Thyroid gland (tissue), 4 donors: Measurements from ENCODE around the gene SPON1. TPM values are rescaled to one million over a fixed set of nuclear protein-coding genes. Genes with fewer than 3 reads are reported as not detected.

ENCODE experiments used
- DNase-seq, 2 donors: peaks; one replicate each; pipeline ENCODE4 v3.0.0-alpha.2; 2019
- H3K27ac ChIP-seq, 3 donors: fragments of 200-600 bp; sonication (generic); 1 replicate in 2 of 3; 2 replicates in 1 of 3; pipeline ENCODE4 v1.5.1; 2016 to 2019; ENCODE audit warnings: mild to moderate bottlenecking in 1 of 3, moderate library complexity in 1 of 3
- H3K27me3 ChIP-seq: fragments of 200-600 bp; sonication (generic); one replicate; pipeline ENCODE4 v1.5.1; 2019
- H3K36me3 ChIP-seq, 2 donors: fragments of 200-600 bp; sonication (generic); one replicate each; pipeline ENCODE4 v1.5.1; 2016 to 2019
- H3K4me1 ChIP-seq, 2 donors: fragments of 200-600 bp; sonication (generic); one replicate each; pipeline ENCODE4 v1.5.1; 2017 to 2019
- H3K4me3 ChIP-seq, 3 donors: fragments of 200-600 bp; sonication (generic); replicated peaks in 1 of 3; 1 replicate in 2 of 3; 2 replicates in 1 of 3; pipeline ENCODE4 v1.5.1; 2016; ENCODE audit warnings: mild to moderate bottlenecking in 1 of 3
- H3K9me3 ChIP-seq: fragments of 200-600 bp; sonication (generic); one replicate; pipeline ENCODE4 v1.5.1; 2017
- CTCF ChIP-seq, 6 experiments: fragments of 200-600 bp in 3 of 6; fragments of 450-650 bp in 3 of 6; sonication (generic) in 3 of 6; IDR thresholded peaks; one replicate each; pipeline ENCODE4 v1.5.1; 2016 to 2019; ENCODE audit warnings: antibody characterized with exemption in 6 of 6, mild to moderate bottlenecking in 2 of 6, inconsistent platforms in 1 of 6, moderate library complexity in 1 of 6
- POLR2A ChIP-seq, 2 donors: fragments of 450-650 bp; IDR thresholded peaks; one replicate each; pipeline ENCODE4 v1.6.1; 2017; ENCODE audit warnings: antibody characterized with exemption in 2 of 2, mild to moderate bottlenecking in 2 of 2, moderate library complexity in 1 of 2
- WGBS, 2 donors: methylation state at CpG; one replicate each; pipeline ENCODE4 v1.1.5; 2017; 5-methylcytosine and 5-hydroxymethylcytosine counted together
- intact Hi-C: fragments of 100-400 bp; cut with DNase I; formaldehyde crosslinking; loops from one replicate; pipeline ENCODE4 v1.15.1; 2023
- total RNA-seq, 4 donors: library from RNA; depleted of rRNA; stranded (reverse); fragments of >200 nt; gene quantifications; one replicate each; pipeline ENCODE4 v1.2.3, GENCODE V29; 2016

The SPON1 gene
- total RNA-seq, 4 donors from 2014 or later = 7.3 to 14.9 (median 10.9) TPM

GRCh38 chr11:14045417-14045816 is 82.9 kb downstream of the SPON1 start:
- TF ChIP-seq CTCF (IDR thresholded peaks at IDR 0.05) = no peak
- no peak for TF ChIP-seq POLR2A (IDR thresholded peaks at IDR 0.05)
- Histone ChIP-seq H3K4me1 (no peaks in the 10 kb centered on the region), H3K36me3 (no peaks in the 10 kb centered on the region), H3K27ac (no peak overlapping the region), H3K9me3 (no peaks in the 10 kb centered on the region), H3K27me3 (no peaks in the 10 kb centered on the region), H3K4me3 (no peak overlapping the region)
- intact Hi-C loops = no loop called here
- DNase-seq = no peak
- WGBS, 2 donors = 95 to 98% methylated on average over 2 of the region's 2 CpGs

GRCh38 chr11:14052198-14052597 is 89.7 kb downstream of the SPON1 start:
- no peak for DNase-seq
- intact Hi-C loops = no loop called here
- H3K27ac ChIP-seq = no peak overlapping the region
- H3K9me3 ChIP-seq = no peaks in the 10 kb centered on the region
- no peaks in the 10 kb centered on the region for H3K27me3 ChIP-seq
- TF ChIP-seq POLR2A (IDR thresholded peaks at IDR 0.05) (no peak), CTCF (IDR thresholded peaks at IDR 0.05) (no peak)
- 83 to 84% methylated on average over 3 of the region's 3 CpGs for WGBS, 2 donors
- no peak overlapping the region for H3K4me3 ChIP-seq
- H3K4me1 ChIP-seq = no peaks in the 10 kb centered on the region
- H3K36me3 ChIP-seq = no peaks in the 10 kb centered on the region

- H3K4me1 ChIP-seq = no peaks in the 10 kb centered on the region
- no peak for DNase-seq
- H3K36me3 ChIP-seq = no peaks in the 10 kb centered on the region
- intact Hi-C loops = no loop called here
- no peak overlapping the region for H3K4me3 ChIP-seq
- no peak overlapping the region for H3K27ac ChIP-seq
- 73 to 78% methylated on average over 12 of the region's 12 CpGs for WGBS, 2 donors
- H3K9me3 ChIP-seq = no peaks in the 10 kb centered on the region
- H3K27me3 ChIP-seq = no peaks in the 10 kb centered on the region
- TF ChIP-seq POLR2A (IDR thresholded peaks at IDR 0.05) = no peak
- no peak for TF ChIP-seq CTCF (IDR thresholded peaks at IDR 0.05)
These were observed 91.9 kb downstream of the SPON1 start for GRCh38 chr11:14054116-14055107.

GRCh38 chr11:14055936-14056335 is 93.4 kb downstream of the SPON1 start:
- WGBS, 2 donors = 77 to 79% methylated on average over 1 of the region's 1 CpG
- no peak for DNase-seq
- intact Hi-C loops = no loop called here
- no peaks in the 10 kb centered on the region for H3K4me1 ChIP-seq
- no peaks in the 10 kb centered on the region for H3K9me3 ChIP-seq
- H3K4me3 ChIP-seq = no peak overlapping the region
- TF ChIP-seq POLR2A (IDR thresholded peaks at IDR 0.05) (no peak), CTCF (IDR thresholded peaks at IDR 0.05) (no peak)
- no peak overlapping the region for H3K27ac ChIP-seq
- no peaks in the 10 kb centered on the region for H3K27me3 ChIP-seq
- H3K36me3 ChIP-seq = no peaks in the 10 kb centered on the region

GRCh38 chr11:14058061-14058460 is 95.5 kb downstream of the SPON1 start:
- H3K27ac ChIP-seq = no peak overlapping the region
- no peak for DNase-seq
- H3K27me3 ChIP-seq = no peaks in the 10 kb centered on the region
- no peaks in the 10 kb centered on the region for H3K4me1 ChIP-seq
- TF ChIP-seq POLR2A (IDR thresholded peaks at IDR 0.05) = no peak
- no peak for TF ChIP-seq CTCF (IDR thresholded peaks at IDR 0.05)
- 78 to 89% methylated on average over 5 of the region's 5 CpGs for WGBS, 2 donors
- no peak overlapping the region for H3K4me3 ChIP-seq
- intact Hi-C loops = no loop called here
- H3K36me3 ChIP-seq = no peaks in the 10 kb centered on the region
- H3K9me3 ChIP-seq = no peaks in the 10 kb centered on the region
